Nephron progenitor cell (in vitro differentiated cells): ENCODE measurements around the gene TDRD15.
A peak's percentile ranks its signal among the peaks of the same experiment; 100 is the strongest.

ENCODE experiments used
- DNase-seq: peaks from one replicate; pipeline ENCODE4 v3.0.0; 2021
- H3K27ac Mint-ChIP-seq: 2 replicates; pipeline ENCODE4 v1.8.0; 2021; ENCODE audit warnings: mild to moderate bottlenecking, moderate library complexity, mixed read lengths
- H3K27me3 Mint-ChIP-seq: 2 replicates; pipeline ENCODE4 v1.8.0; 2021; ENCODE audit warnings: mild to moderate bottlenecking, low read depth, mixed read lengths; ENCODE audit not compliant: poor library complexity
- H3K36me3 Mint-ChIP-seq: 2 replicates; pipeline ENCODE4 v1.8.0; 2021; ENCODE audit warnings: low read depth, mixed read lengths
- H3K4me1 Mint-ChIP-seq: 2 replicates; pipeline ENCODE4 v1.8.0; 2021; ENCODE audit warnings: mixed read lengths
- H3K4me3 Mint-ChIP-seq: 2 replicates; pipeline ENCODE4 v1.8.0; 2021; ENCODE audit warnings: mild to moderate bottlenecking, moderate library complexity, mixed read lengths
- H3K9me3 Mint-ChIP-seq: 2 replicates; pipeline ENCODE4 v1.8.0; 2021; ENCODE audit warnings: mild to moderate bottlenecking, moderate library complexity, mixed read lengths
- TF ChIP-seq, protein P1 (sequence below): fragments of 200-600 bp; sonication (generic); IDR thresholded peaks from 2 replicates; pipeline ENCODE4 v1.5.0; 2021; ENCODE audit warnings: antibody characterized with exemption

TDRD15 gene

DNA sequence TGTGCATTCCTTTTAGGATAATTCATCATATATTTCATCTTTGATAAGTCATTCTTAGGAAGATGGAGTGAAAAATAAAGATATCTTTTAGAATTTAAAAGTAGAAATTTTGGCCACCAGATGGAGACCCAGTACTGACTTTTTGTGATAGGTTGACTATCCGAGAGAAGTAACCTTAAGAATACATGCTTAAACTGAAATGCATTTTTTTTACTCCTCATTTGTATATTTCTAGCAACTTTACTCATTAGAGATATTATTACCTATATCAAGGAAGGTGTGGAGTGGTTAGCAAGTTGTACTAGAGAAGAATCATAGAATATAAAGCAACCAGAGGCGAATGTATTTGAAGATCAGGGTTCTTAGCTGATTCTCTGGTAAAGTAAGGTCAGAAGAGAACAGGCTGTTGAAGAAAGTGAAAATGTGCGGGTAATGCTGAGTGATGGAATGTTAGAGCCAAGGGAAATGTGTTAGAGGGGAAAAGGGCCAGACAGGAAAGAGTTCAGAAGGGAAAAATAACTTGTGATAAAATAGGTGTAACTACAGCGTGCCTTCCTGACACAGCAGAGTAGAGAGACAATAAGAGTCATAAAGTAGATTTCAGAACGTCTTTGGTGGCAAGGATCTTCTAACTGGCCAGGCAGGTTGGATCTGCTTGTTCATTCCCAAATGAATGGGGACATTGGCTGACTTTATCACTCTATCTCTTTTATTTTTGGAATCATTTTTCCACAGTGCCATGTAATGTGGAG, 52.3 kb downstream of the TDRD15 start:
- Mint-ChIP-seq H3K9me3 (no peaks in the 10 kb centered on the region), H3K27me3 (peaks cover 8% of the 10 kb centered on the region), H3K4me3 (no peak overlapping the region), H3K27ac (no peak overlapping the region), H3K36me3 (no peaks in the 10 kb centered on the region), H3K4me1 (peaks cover 5% of the 10 kb centered on the region)
- no peak for DNase-seq
- TF ChIP-seq, protein P1, sequence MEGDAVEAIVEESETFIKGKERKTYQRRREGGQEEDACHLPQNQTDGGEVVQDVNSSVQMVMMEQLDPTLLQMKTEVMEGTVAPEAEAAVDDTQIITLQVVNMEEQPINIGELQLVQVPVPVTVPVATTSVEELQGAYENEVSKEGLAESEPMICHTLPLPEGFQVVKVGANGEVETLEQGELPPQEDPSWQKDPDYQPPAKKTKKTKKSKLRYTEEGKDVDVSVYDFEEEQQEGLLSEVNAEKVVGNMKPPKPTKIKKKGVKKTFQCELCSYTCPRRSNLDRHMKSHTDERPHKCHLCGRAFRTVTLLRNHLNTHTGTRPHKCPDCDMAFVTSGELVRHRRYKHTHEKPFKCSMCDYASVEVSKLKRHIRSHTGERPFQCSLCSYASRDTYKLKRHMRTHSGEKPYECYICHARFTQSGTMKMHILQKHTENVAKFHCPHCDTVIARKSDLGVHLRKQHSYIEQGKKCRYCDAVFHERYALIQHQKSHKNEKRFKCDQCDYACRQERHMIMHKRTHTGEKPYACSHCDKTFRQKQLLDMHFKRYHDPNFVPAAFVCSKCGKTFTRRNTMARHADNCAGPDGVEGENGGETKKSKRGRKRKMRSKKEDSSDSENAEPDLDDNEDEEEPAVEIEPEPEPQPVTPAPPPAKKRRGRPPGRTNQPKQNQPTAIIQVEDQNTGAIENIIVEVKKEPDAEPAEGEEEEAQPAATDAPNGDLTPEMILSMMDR = peak; percentile 39

DNA sequence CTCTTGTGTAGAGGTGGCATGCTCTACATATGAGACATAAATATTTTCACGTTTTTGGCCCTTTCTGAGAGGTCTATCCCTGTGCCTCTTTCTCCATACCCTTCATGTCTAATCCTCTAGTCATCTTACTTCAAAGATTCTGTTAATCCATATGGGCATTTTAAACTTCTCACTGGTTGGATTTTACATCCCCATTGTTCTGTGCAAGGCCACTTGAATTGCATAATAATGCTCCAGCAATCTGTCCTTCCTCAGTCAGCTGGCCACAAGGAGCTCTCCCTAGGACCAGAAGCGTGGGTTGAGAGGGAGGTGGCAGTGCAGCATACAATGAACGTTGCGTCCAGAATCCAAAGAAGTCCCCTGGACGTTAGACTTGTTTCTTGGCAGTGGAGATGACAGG, 58.2 kb downstream of the TDRD15 start:
- H3K27me3 Mint-ChIP-seq = peaks cover 8% of the 10 kb centered on the region
- H3K4me1 Mint-ChIP-seq = peaks cover 3% of the 10 kb centered on the region
- peaks cover 3% of the 10 kb centered on the region for H3K9me3 Mint-ChIP-seq
- H3K27ac Mint-ChIP-seq = no peak overlapping the region
- TF ChIP-seq, protein P1 = no peak
- DNase-seq = no peak
- H3K36me3 Mint-ChIP-seq = no peaks in the 10 kb centered on the region
- no peak overlapping the region for H3K4me3 Mint-ChIP-seq

DNA sequence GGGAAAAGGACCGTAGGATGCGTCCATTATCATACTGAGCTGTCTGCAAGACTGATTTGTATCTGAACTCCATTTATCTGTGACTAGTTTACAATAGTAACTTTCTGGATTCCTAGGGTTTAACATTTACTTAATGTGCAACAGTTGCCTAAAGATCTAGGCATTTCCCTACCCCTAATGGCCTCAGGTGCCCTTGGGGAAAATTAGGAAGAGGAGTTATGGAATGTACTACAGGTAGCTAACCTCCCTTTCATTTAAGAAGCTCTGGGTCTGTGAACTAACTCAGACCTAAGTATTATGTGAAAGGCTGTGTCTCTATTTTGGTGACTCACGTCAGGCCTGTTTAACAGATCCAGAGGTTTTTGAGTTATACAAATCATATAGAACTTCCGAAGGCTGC, 59.5 kb downstream of the TDRD15 start:
- no peak for DNase-seq
- TF ChIP-seq, protein P1 = no peak
- H3K9me3 Mint-ChIP-seq = peaks cover 4% of the 10 kb centered on the region
- H3K27me3 Mint-ChIP-seq = peaks cover 8% of the 10 kb centered on the region
- H3K36me3 Mint-ChIP-seq = no peaks in the 10 kb centered on the region
- no peak overlapping the region for H3K4me3 Mint-ChIP-seq
- H3K4me1 Mint-ChIP-seq = no peaks in the 10 kb centered on the region
- no peak overlapping the region for H3K27ac Mint-ChIP-seq

DNA sequence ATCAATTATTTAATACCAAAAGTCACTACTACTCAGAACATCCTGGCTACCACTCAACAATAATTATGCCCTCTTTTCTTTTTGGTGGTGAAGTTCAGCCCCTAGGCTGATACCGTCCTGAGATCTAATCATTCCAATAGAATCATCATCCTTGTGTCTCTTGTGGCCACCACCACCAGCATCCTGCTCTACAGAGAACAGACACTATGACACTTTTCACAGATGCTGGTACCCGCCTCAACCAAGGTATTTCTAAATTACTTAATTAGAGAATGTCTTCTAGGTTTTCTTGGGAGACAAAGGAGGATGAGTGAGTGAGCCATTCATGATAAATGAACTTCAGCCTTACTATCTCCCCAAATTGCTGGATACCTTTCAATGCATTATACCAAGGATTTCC, 60.0 kb downstream of the TDRD15 start:
- Mint-ChIP-seq H3K9me3 (peaks cover 7% of the 10 kb centered on the region), H3K4me1 (no peaks in the 10 kb centered on the region), H3K36me3 (no peaks in the 10 kb centered on the region), H3K27me3 (peaks cover 8% of the 10 kb centered on the region), H3K4me3 (no peak overlapping the region), H3K27ac (peak overlapping the region; percentile 54)
- no peak for DNase-seq
- TF ChIP-seq, protein P1 = no peak

DNA sequence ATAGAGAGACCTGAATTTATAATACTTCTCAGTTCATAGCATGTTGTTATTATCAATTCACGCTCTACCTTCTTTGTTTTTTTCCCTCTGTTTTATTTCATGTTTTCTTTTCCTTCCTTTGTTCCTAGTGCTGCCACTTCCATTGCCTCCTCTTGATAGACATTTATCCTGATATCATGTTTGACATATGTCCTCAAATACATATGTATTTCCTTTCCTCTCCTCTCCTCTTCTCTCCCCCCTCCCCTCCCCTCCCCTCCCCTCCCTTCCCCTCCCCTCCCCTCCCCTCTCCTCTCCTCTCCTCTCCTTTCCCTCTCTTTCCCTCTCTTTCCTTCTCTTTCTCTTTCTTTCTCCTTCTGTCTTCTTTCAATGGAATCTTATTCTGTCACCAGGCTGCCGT, 67.8 kb downstream of the TDRD15 start:
- Mint-ChIP-seq H3K27me3 (peaks cover 4% of the 10 kb centered on the region), H3K4me3 (no peak overlapping the region), H3K27ac (no peak overlapping the region), H3K4me1 (peaks cover 13% of the 10 kb centered on the region), H3K36me3 (no peaks in the 10 kb centered on the region), H3K9me3 (peaks cover 11% of the 10 kb centered on the region)
- no peak for DNase-seq
- TF ChIP-seq, protein P1 = no peak
